GM13976 (cell line): ENCODE measurements around the gene AMZ1.

Source experiments
- DNase-seq: peaks from one replicate; pipeline ENCODE4 v3.0.0; 2012; ENCODE audit warnings: low spot score
- CTCF ChIP-seq: IDR thresholded peaks from 2 replicates; pipeline ENCODE4 v1.5.1; 2012; ENCODE audit warnings: borderline replicate concordance, mild to moderate bottlenecking; ENCODE audit not compliant: insufficient read depth; ENCODE audit errors: extremely low read depth, missing control alignments, control extremely low read depth
- in situ Hi-C: fragments of 300-500 bp; cut with MboI; formaldehyde crosslinking; loops from one replicate; pipeline ENCODE4 v1.12.0; 2022; ENCODE audit warnings: low sequenced_read_pairs, mixed read lengths, inconsistent platforms; ENCODE audit not compliant: unreplicated experiment

Gene AMZ1

GRCh38 chr7:2757904-2758672 lies 70.1 kb downstream of the AMZ1 start:
- peak; percentile 76 for DNase-seq
- in situ Hi-C loops = no loop called here
- TF ChIP-seq CTCF = no peak

- no peak for DNase-seq
- TF ChIP-seq CTCF = no peak
- in situ Hi-C loops = no loop called here
Observed at GRCh38 chr7:2758673-2759616, 70.9 kb downstream of the AMZ1 start.

GRCh38 chr7:2759736-2760097 lies 71.7 kb downstream of the AMZ1 start:
- no peak for DNase-seq
- in situ Hi-C loops = no loop called here
- TF ChIP-seq CTCF = no peak

- DNase-seq = no peak
- no peak for TF ChIP-seq CTCF
- in situ Hi-C loops = no loop called here
Observed at GRCh38 chr7:2760098-2760889, 72.3 kb downstream of the AMZ1 start.

- no peak for DNase-seq
- TF ChIP-seq CTCF = no peak
- in situ Hi-C loops = no loop called here
Observed at GRCh38 chr7:2761131-2761624, 73.2 kb downstream of the AMZ1 start.
